Duodenal mucosa (tissue), 2 donors: ENCODE data around the gene GLP1R.

ENCODE experiments used
- H3K27ac ChIP-seq: one replicate; pipeline ENCODE4 v1.7.0; 2013; ENCODE audit warnings: low read depth, low read length
- H3K27me3 ChIP-seq, 2 donors: one replicate each; pipeline ENCODE4 v1.7.0; 2013; ENCODE audit warnings: low read length in 2 of 2, control low read depth in 1 of 2; ENCODE audit not compliant: insufficient read depth in 2 of 2, control insufficient read depth in 1 of 2
- H3K36me3 ChIP-seq, 2 donors: one replicate each; pipeline ENCODE4 v1.7.0; 2013; ENCODE audit warnings: low read length in 2 of 2, control low read depth in 1 of 2; ENCODE audit not compliant: insufficient read depth in 2 of 2, control insufficient read depth in 1 of 2
- H3K4me1 ChIP-seq, 2 donors: one replicate each; pipeline ENCODE4 v1.7.0; 2013; ENCODE audit warnings: low read length in 2 of 2, control low read depth in 1 of 2; ENCODE audit not compliant: insufficient read depth in 2 of 2, control insufficient read depth in 1 of 2
- H3K4me3 ChIP-seq, 2 donors: one replicate each; pipeline ENCODE4 v1.7.0; 2013; ENCODE audit warnings: low read length in 2 of 2, low read depth in 1 of 2
- H3K9ac ChIP-seq, 2 donors: one replicate each; pipeline ENCODE4 v1.7.0; 2013; ENCODE audit warnings: low read length in 2 of 2, low read depth in 1 of 2
- H3K9me3 ChIP-seq, 2 donors: one replicate each; pipeline ENCODE4 v1.7.0; 2013; ENCODE audit warnings: low read length in 2 of 2, control low read depth in 1 of 2; ENCODE audit not compliant: control insufficient read depth in 1 of 2

The GLP1R gene

GRCh38 chr6:39054577-39055142, 6.1 kb downstream of the GLP1R start:
- Histone ChIP-seq H3K9me3 (no peaks in the 10 kb centered on the region), H3K27ac (no peak overlapping the region), H3K27me3 (peaks cover 3 to 5% of the 10 kb centered on the region in 2 donors), H3K36me3 (no peaks in the 10 kb centered on the region), H3K4me3 (no peak overlapping the region), H3K4me1 (peaks cover 21 to 23% of the 10 kb centered on the region in 2 donors), H3K9ac (no peak overlapping the region)

DNA sequence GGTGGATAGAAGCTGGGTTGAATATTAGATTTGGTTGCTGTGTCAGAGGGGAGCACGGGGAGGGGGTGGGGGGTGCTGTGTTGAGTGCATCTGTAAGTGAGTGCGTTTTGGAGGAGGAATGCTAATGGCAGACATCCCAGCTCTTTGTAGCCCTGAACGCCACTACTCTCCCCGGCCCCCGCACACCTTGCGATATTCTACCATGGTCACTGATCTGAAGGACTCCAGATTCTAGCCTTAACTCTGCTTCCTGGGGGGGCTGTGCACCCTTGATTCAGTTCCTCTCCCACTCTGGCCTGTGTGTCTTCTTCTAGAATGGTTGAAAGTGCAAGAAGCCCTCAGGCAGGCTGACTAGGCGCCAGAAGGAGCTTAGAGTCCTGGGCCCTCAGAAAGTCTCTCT, 7.1 kb downstream of the GLP1R start:
- Histone ChIP-seq H3K4me1 (peaks cover 23 to 24% of the 10 kb centered on the region in 2 donors), H3K36me3 (no peaks in the 10 kb centered on the region), H3K4me3 (no peak overlapping the region), H3K9ac (no peak overlapping the region), H3K27me3 (no peaks in the 10 kb centered on the region), H3K27ac (no peak overlapping the region), H3K9me3 (no peaks in the 10 kb centered on the region)

DNA sequence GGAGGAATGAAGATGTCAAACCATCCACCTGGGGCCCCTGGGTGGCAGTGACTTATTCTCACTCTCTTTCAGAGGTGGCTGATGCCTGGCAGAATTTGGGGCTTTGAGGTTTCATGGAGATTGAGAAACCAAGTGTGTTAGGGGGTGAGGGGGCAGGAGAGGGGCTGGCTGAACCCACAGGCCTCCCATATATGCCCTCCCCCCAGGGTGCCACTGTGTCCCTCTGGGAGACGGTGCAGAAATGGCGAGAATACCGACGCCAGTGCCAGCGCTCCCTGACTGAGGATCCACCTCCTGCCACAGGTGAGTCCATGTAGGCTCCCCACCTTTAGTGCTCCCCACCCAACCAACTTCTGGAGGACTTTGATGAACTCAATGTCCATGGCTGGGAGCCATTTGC, 7.6 kb downstream of the GLP1R start:
- Histone ChIP-seq H3K4me3 (no peak overlapping the region), H3K36me3 (no peaks in the 10 kb centered on the region), H3K9me3 (no peaks in the 10 kb centered on the region), H3K4me1 (peaks cover 23 to 28% of the 10 kb centered on the region in 2 donors), H3K27ac (no peak overlapping the region), H3K27me3 (no peaks in the 10 kb centered on the region), H3K9ac (no peak overlapping the region)

DNA sequence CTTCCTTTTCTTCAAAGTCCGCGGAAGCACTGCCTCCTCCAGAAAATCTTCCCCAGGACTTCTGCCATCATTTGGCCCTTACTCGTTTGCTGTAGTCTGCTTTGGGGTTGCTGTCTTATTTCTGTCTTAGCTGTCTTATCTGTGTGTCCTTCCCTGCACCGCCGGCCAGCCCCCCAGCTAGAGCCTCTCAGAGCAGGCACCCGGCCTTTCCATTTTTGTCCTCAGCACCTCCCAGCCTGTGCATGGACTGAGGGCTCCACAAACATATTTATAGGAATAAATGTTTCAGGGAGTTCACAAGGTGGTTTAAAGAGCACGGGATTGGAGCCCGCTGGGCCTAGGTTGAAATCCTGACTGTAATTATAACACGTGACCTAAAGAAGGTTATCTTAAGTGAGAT, 8.1 kb downstream of the GLP1R start:
- H3K36me3 ChIP-seq, result no peaks in the 10 kb centered on the region
- peaks cover 24 to 32% of the 10 kb centered on the region in 2 donors for H3K4me1 ChIP-seq
- no peak overlapping the region for H3K4me3 ChIP-seq
- no peak overlapping the region for H3K9ac ChIP-seq
- no peaks in the 10 kb centered on the region for H3K27me3 ChIP-seq
- no peak overlapping the region for H3K27ac ChIP-seq
- H3K9me3 ChIP-seq, result no peaks in the 10 kb centered on the region

GRCh38 chr6:39057251-39058155, 8.9 kb downstream of the GLP1R start:
- no peak overlapping the region for H3K27ac ChIP-seq
- H3K4me3 ChIP-seq, result no peak overlapping the region
- no peaks in the 10 kb centered on the region for H3K36me3 ChIP-seq
- no peak overlapping the region for H3K9ac ChIP-seq
- peaks cover 27 to 34% of the 10 kb centered on the region in 2 donors for H3K4me1 ChIP-seq
- H3K27me3 ChIP-seq, result no peaks in the 10 kb centered on the region
- H3K9me3 ChIP-seq, result no peaks in the 10 kb centered on the region

- Histone ChIP-seq H3K4me3 (no peak overlapping the region), H3K27me3 (no peaks in the 10 kb centered on the region), H3K9me3 (no peaks in the 10 kb centered on the region), H3K9ac (no peak overlapping the region), H3K36me3 (no peaks in the 10 kb centered on the region), H3K27ac (no peak overlapping the region), H3K4me1 (peaks cover 24 to 27% of the 10 kb centered on the region in 2 donors)
These were observed 10.0 kb downstream of the GLP1R start for GRCh38 chr6:39058471-39059147.

DNA sequence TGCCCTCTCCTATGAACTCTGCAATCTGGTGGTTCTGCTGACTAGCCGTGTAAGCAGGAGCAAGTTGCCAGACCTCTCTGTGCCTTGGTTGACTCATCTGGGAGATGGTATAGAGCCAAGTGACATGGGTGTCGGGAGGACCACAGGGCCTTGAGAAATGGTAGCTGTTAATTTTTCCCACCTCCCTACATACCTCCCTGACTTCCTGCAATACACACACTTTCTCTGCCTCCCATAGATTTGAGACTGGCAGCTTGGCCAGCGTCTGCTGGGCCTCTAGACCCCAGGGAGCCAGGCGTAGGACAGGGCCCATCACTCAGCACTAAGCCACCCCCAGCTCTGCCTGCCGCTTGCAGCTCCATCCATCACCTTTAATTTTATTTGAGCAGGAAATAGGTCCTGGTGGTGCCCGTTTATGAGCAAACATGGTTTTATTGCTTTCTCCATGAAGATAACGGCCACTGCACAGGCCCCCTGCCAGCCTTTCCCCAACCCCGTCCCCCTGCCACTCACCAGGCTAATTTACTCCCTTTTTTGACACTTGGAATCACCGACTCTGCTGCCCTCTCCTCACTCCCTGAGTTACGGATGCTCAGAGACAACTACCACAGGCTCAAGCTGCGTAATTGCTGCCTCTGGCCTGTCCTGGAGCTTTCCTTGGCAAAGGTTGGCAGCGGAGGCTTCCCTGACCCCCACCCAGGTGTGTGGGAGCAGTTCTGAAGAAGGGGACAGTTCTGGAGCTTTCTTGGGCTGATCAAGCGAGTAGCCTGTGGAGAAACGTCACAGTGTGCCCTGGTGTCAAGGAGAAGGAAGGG, 11.1 kb downstream of the GLP1R start:
- peaks cover 14 to 16% of the 10 kb centered on the region in 2 donors for H3K4me1 ChIP-seq
- no peaks in the 10 kb centered on the region for H3K9me3 ChIP-seq
- H3K4me3 ChIP-seq, result no peak overlapping the region
- no peaks in the 10 kb centered on the region for H3K27me3 ChIP-seq
- no peak overlapping the region for H3K27ac ChIP-seq
- H3K36me3 ChIP-seq, result no peaks in the 10 kb centered on the region
- H3K9ac ChIP-seq, result no peak overlapping the region

DNA sequence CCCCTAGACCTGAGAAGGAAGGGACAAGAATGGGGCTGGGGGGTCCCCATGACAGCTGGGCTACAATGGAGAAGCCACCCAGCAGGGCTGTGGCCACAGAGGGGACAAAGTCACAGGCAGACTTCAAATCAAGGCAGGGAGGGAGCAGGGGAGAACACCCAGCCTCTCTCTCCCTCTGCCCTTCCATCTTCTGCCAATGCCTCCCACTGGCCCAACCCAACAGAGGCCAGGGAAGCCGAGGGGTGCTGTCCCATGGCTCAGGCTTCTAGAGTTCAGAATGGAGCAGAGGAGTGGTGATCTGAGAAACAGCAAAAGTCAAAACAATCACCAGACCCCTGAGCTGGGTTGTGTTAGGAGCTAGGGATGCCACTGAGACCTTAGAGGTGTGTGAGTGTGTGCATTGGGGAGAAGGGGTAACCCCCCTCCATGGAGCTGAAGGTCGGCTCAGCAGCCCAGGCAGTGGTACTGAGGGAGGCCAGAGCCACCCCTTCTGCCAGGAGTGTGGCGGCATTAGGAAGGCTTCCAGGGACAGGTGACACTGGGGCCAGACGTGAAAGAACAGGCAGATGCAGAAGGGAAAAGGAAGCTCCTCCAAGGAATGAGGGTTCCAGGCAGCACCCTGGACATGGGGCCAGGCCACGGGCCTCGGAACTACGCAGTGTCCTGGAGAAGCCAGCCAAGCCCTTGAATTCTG, 12.0 kb downstream of the GLP1R start:
- H3K27ac ChIP-seq, result no peak overlapping the region
- no peaks in the 10 kb centered on the region for H3K27me3 ChIP-seq
- no peak overlapping the region for H3K4me3 ChIP-seq
- H3K9me3 ChIP-seq, result no peaks in the 10 kb centered on the region
- H3K9ac ChIP-seq, result no peak overlapping the region
- H3K36me3 ChIP-seq, result no peaks in the 10 kb centered on the region
- peaks cover 10 to 12% of the 10 kb centered on the region in 2 donors for H3K4me1 ChIP-seq

GRCh38 chr6:39061182-39061581, 12.6 kb downstream of the GLP1R start:
- H3K4me1 ChIP-seq, result peaks cover 10 to 12% of the 10 kb centered on the region in 2 donors
- H3K4me3 ChIP-seq, result no peak overlapping the region
- H3K36me3 ChIP-seq, result no peaks in the 10 kb centered on the region
- H3K27ac ChIP-seq, result no peak overlapping the region
- H3K9me3 ChIP-seq, result no peaks in the 10 kb centered on the region
- H3K9ac ChIP-seq, result no peak overlapping the region
- H3K27me3 ChIP-seq, result no peaks in the 10 kb centered on the region
